GM21515 (cell line): ENCODE data around the gene ARHGAP15.

Source experiments
- ATAC-seq: cut with Tn5 transposase; IDR thresholded peaks from one replicate; pipeline ENCODE4 v1.9.1; 2021; ENCODE audit not compliant: unreplicated experiment

ARHGAP15 gene

GRCh38 chr2:143608758-143609157 is 479.5 kb downstream of the ARHGAP15 start:
- ATAC-seq, result no peak

- ATAC-seq, result no peak
These were observed 482.1 kb downstream of the ARHGAP15 start for GRCh38 chr2:143611336-143611735.

- no peak for ATAC-seq
These were observed 486.3 kb downstream of the ARHGAP15 start for GRCh38 chr2:143615562-143615961.

GRCh38 chr2:143616452-143616851 is 487.2 kb downstream of the ARHGAP15 start:
- no peak for ATAC-seq

- no peak for ATAC-seq
These were observed 488.7 kb downstream of the ARHGAP15 start for GRCh38 chr2:143617803-143618415.

GRCh38 chr2:143622106-143622505 is 492.9 kb downstream of the ARHGAP15 start:
- no peak for ATAC-seq

GRCh38 chr2:143623231-143623908 is 494.2 kb downstream of the ARHGAP15 start:
- no peak for ATAC-seq

- no peak for ATAC-seq
These were observed 494.7 kb downstream of the ARHGAP15 start for GRCh38 chr2:143623909-143624260.

- no peak for ATAC-seq
These were observed 500.1 kb downstream of the ARHGAP15 start for GRCh38 chr2:143629340-143629739.

GRCh38 chr2:143632751-143633374 is 503.6 kb downstream of the ARHGAP15 start:
- ATAC-seq, result no peak

GRCh38 chr2:143633419-143633818 is 504.2 kb downstream of the ARHGAP15 start:
- ATAC-seq, result no peak

GRCh38 chr2:143635302-143635701 is 506.1 kb downstream of the ARHGAP15 start:
- no peak for ATAC-seq

- ATAC-seq, result no peak
These were observed 506.7 kb downstream of the ARHGAP15 start for GRCh38 chr2:143635936-143636335.

GRCh38 chr2:143640826-143641225 is 511.6 kb downstream of the ARHGAP15 start:
- ATAC-seq, result no peak

GRCh38 chr2:143645921-143646645 is 516.9 kb downstream of the ARHGAP15 start:
- no peak for ATAC-seq

- ATAC-seq, result no peak
These were observed 520.1 kb downstream of the ARHGAP15 start for GRCh38 chr2:143649226-143649740.

GRCh38 chr2:143652692-143653091 is 523.5 kb downstream of the ARHGAP15 start:
- ATAC-seq, result no peak

- ATAC-seq, result no peak
These were observed 539.0 kb downstream of the ARHGAP15 start for GRCh38 chr2:143668234-143668633.

GRCh38 chr2:143674051-143674450 is 544.8 kb downstream of the ARHGAP15 start:
- ATAC-seq, result no peak

GRCh38 chr2:143675021-143675420 is 545.8 kb downstream of the ARHGAP15 start:
- ATAC-seq, result no peak

GRCh38 chr2:143679617-143680016 is 550.4 kb downstream of the ARHGAP15 start:
- no peak for ATAC-seq
